ENCODE results near the gene INPP5K.

DNA sequence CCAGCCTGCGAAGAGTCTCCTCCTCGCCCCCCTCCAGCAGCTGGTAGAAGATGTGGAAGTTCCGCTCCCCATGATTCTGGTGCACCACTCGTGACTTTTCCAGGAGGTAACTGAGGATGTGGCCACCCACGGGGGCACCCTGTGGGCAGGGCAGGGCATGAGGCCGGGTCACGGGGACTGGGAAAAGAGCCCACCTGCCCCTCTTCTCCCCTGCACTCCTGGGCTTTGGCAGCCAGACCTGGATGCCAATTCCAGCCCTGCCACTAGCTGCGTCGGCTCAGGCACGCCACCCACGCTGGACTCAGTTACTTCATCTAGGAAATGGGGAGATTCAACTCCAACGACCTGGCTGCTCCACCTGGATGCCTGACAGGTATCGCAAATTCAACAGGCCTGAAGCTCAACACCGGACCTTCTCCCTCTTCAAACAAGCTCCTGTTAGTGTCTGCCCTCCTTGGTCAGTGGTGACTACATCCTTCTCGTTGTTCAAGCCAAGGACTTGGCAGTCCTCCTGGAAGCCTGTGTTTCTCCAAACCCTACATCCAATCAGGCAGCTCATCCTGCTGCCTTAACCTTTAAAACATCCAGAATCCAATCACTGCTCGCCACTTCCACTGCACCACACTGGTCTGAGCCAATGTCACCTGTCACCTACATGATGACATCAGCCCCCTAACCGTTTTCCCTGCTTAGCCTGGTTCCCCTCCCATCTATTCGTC, 35.5 kb downstream of the INPP5K start:
- TF ChIP-seq POLR2A (IDR thresholded peaks at IDR 0.05; ENCODE audit: extremely low read depth, insufficient read length) (no peak), CTCF (IDR thresholded peaks at IDR 0.05; ENCODE audit: low read depth, low read length) (no peak), MAX (IDR thresholded peaks at IDR 0.05; ENCODE audit: low read depth, low read length) (no peak), MYC (IDR thresholded peaks at IDR 0.05; ENCODE audit: low read depth, low read length) (no peak)

Measured in NB4 (cell line).